Breast epithelium (tissue), 4 donors: Measurements from ENCODE around the gene CYBC1. TPM values are rescaled to one million over a fixed set of nuclear protein-coding genes. Genes with fewer than 3 reads are reported as not detected.

ENCODE experiments used
- DNase-seq, 2 donors: peaks; one replicate each; pipeline ENCODE4 v3.0.0-alpha.2; 2019; ENCODE audit warnings: low spot score in 2 of 2
- H3K27ac ChIP-seq, 2 donors: fragments of 200-600 bp; sonication (generic) in 1 of 2; one replicate each; pipeline ENCODE4 v1.5.1; 2016 to 2019; ENCODE audit warnings: mild to moderate bottlenecking in 1 of 2
- H3K27me3 ChIP-seq, 2 donors: fragments of 200-600 bp; sonication (generic) in 1 of 2; one replicate each; pipeline versions ENCODE4 v1.5.1 to v1.6.0; 2017 to 2019; ENCODE audit warnings: control low read depth in 1 of 2, mild to moderate bottlenecking in 1 of 2
- H3K36me3 ChIP-seq: fragments of 200-600 bp; one replicate; pipeline ENCODE4 v1.5.1; 2019
- H3K4me1 ChIP-seq, 2 donors: fragments of 200-600 bp; sonication (generic); one replicate each; pipeline ENCODE4 v1.5.1; 2016 to 2019; ENCODE audit warnings: control low read depth in 1 of 2
- H3K4me3 ChIP-seq, 3 donors: fragments of 200-600 bp; sonication (generic); 1 replicate in 2 of 3; 2 replicates in 1 of 3; pipeline ENCODE4 v1.5.1; 2016 to 2019; ENCODE audit warnings: mild to moderate bottlenecking in 3 of 3, moderate library complexity in 2 of 3
- H3K9me3 ChIP-seq, 2 donors: fragments of 200-600 bp; sonication (generic) in 1 of 2; one replicate each; pipeline ENCODE4 v1.5.1; 2016 to 2019; ENCODE audit warnings: control low read depth in 1 of 2
- POLR2A ChIP-seq: fragments of 450-650 bp; IDR thresholded peaks from one replicate; pipeline ENCODE4 v1.6.1; 2016; ENCODE audit warnings: antibody characterized with exemption, mild to moderate bottlenecking, moderate library complexity
- POLR2AphosphoS5 ChIP-seq, 3 donors: sonication (generic); formaldehyde crosslinking; IDR thresholded peaks; one replicate each; pipeline ENCODE4 v1.6.1; 2017; ENCODE audit warnings: antibody characterized with exemption in 3 of 3
- intact Hi-C: fragments of 100-400 bp; cut with DNase I; formaldehyde crosslinking; loops from one replicate; pipeline ENCODE4 v1.15.1; 2023; ENCODE audit warnings: low total_unique reads
- total RNA-seq, 3 donors: library from RNA; depleted of rRNA; stranded (reverse); fragments of >200 nt; gene quantifications; one replicate each; pipeline ENCODE4 v1.1.0, GENCODE V29; 2016
- TF ChIP-seq, protein P1 (sequence below), 3 donors: fragments of 450-650 bp; IDR thresholded peaks; one replicate each; pipeline ENCODE4 v1.5.1; 2016 to 2017; ENCODE audit warnings: antibody characterized with exemption in 3 of 3, mild to moderate bottlenecking in 3 of 3, moderate library complexity in 3 of 3

The CYBC1 gene
- total RNA-seq, 3 donors from 2014 or later, result 54.7 to 71.4 (median 61.9) TPM

DNA sequence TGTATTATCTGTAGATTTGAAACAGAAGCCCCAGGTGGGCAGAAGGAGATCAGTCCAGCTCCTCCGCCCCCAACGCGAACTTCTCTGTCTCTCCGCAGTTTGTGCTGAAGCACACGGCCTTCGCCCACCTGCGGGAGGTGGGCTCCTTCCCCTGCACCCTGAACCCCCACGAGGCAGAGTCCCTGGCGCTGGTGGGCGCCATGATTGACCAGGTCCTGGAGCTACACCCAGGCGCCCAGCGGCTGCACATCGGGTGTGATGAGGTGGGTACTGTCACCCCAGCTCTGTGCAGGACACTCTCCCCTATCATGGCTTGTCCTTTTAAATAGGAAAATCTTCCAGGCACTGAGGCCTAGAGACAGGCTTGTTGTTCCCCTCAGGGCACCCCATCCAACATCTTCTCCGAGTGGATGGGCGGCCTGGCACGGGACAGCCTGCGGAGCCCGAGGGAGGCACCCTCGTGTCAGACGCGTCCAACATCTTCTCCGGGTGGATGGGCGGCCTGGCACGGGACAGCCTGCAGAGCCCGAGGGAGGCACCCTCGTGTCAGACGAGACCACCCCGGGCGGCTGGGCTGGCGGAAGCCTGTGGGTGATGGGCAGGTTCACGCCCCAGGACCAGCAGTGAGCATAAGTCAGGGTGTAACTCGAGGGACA is 16.9 kb downstream of the CYBC1 start:
- H3K4me3 ChIP-seq, result no peak overlapping the region
- intact Hi-C loops, result no loop called here
- no peaks in the 10 kb centered on the region for H3K27me3 ChIP-seq
- no peaks in the 10 kb centered on the region for H3K9me3 ChIP-seq
- no peak overlapping the region for H3K27ac ChIP-seq
- no peaks in the 10 kb centered on the region for H3K36me3 ChIP-seq
- no peak for DNase-seq
- no peaks in the 10 kb centered on the region for H3K4me1 ChIP-seq
- TF ChIP-seq POLR2AphosphoS5 (IDR thresholded peaks at IDR 0.05) (no peak), POLR2A (no peak)
- TF ChIP-seq, protein P1, sequence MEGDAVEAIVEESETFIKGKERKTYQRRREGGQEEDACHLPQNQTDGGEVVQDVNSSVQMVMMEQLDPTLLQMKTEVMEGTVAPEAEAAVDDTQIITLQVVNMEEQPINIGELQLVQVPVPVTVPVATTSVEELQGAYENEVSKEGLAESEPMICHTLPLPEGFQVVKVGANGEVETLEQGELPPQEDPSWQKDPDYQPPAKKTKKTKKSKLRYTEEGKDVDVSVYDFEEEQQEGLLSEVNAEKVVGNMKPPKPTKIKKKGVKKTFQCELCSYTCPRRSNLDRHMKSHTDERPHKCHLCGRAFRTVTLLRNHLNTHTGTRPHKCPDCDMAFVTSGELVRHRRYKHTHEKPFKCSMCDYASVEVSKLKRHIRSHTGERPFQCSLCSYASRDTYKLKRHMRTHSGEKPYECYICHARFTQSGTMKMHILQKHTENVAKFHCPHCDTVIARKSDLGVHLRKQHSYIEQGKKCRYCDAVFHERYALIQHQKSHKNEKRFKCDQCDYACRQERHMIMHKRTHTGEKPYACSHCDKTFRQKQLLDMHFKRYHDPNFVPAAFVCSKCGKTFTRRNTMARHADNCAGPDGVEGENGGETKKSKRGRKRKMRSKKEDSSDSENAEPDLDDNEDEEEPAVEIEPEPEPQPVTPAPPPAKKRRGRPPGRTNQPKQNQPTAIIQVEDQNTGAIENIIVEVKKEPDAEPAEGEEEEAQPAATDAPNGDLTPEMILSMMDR (IDR thresholded peaks at IDR 0.05), result no peak

DNA sequence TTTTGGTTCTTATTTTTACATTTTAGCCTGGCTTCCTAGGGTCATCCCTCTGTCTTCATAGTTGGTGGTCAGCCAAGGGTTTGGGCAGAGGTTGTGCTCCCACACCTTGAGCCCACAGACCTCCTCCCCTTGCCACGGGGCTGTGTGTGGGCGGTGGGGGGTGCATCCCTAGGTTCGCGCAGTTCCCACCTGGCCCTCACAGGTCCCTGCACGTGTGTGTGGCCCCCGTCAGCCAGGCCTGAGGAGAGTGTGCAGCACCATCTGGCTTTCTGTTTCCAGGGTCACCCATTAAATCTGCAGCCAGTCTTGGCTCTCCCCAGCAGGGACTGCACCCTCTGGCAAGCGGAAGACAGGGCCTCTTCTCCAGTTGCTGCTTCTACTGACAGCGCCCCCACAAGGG is 18.5 kb downstream of the CYBC1 start:
- DNase-seq, result no peak
- intact Hi-C loops, result no loop called here
- Histone ChIP-seq H3K9me3 (no peaks in the 10 kb centered on the region), H3K4me1 (no peaks in the 10 kb centered on the region), H3K36me3 (no peaks in the 10 kb centered on the region), H3K4me3 (no peak overlapping the region), H3K27me3 (no peaks in the 10 kb centered on the region), H3K27ac (no peak overlapping the region)
- TF ChIP-seq POLR2A, result no peak
- no peak for TF ChIP-seq POLR2AphosphoS5 (IDR thresholded peaks at IDR 0.05)
- TF ChIP-seq, protein P1 (IDR thresholded peaks at IDR 0.05), result no peak

DNA sequence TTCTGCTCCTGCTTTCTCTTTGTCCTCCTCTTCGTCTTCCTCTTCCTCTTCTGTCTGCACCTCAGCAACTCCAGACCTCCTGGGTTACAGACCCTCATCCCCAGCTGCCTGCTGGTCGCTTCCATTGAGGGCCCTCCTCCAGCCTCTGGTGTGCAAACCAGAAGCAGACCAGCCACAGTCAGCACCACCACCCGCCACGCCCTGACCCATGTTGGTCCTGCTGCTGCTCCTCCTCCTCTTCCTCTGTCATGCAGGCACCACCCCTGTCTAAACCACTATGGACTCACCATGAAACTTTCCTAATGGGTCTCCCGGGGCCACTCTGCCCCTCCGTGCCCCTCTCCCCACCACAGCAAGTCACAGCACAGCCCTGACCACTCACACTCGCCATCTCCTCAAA is 20.7 kb downstream of the CYBC1 start:
- DNase-seq, result no peak
- intact Hi-C loops, result no loop called here
- Histone ChIP-seq H3K9me3 (no peaks in the 10 kb centered on the region), H3K27me3 (no peaks in the 10 kb centered on the region), H3K36me3 (no peaks in the 10 kb centered on the region), H3K27ac (no peak overlapping the region), H3K4me3 (no peak overlapping the region), H3K4me1 (no peaks in the 10 kb centered on the region)
- TF ChIP-seq, protein P1 (IDR thresholded peaks at IDR 0.05), result no peak
- TF ChIP-seq POLR2AphosphoS5 (IDR thresholded peaks at IDR 0.05) (no peak), POLR2A (no peak)

DNA sequence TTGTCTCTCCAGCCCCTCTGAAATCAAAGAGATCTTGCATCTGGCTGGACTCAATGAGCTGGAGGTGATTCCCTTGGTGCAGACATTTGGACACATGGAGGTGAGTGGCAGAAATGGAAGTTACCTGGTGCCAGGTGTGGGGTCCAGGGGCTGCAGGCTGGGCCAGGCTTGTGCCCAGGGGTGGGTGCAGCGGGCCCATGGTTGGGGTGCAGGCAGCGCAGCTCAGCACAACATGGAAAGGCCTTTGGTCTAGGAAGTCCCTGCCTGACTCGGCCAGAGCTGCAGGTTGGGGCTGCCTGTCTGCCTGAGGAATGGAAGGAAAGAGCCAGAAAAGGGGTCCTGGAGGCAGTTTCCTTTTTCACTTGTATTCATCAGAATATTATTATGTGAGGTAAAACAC is 22.0 kb downstream of the CYBC1 start:
- H3K9me3 ChIP-seq, result no peaks in the 10 kb centered on the region

DNA sequence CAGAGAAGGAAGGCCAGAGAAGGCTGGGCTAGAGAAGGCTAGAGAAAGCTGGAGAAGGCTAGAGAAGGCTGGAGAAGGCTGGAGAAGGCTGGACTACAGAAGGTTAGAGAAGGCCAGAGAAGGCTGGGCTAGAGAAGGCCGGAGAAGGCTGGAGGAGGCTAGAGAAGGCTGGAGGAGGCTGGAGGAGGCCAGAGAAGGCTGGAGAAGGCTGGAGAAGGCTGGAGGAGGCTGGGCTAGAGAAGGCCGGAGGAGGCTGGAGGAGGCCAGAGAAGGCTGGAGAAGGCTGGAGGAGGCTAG is 25.7 kb downstream of the CYBC1 start:
- intact Hi-C loops, result no loop called here
- no peak overlapping the region for H3K27ac ChIP-seq
- H3K4me3 ChIP-seq, result peak overlapping the region in 1 of 3 donors; percentile 30
- H3K36me3 ChIP-seq, result no peaks in the 10 kb centered on the region
- no peak for DNase-seq
- no peaks in the 10 kb centered on the region for H3K4me1 ChIP-seq
- TF ChIP-seq POLR2A, result no peak
- TF ChIP-seq, protein P1 (IDR thresholded peaks at IDR 0.05), result no peak
- TF ChIP-seq POLR2AphosphoS5 (IDR thresholded peaks at IDR 0.05), result no peak
- no peaks in the 10 kb centered on the region for H3K27me3 ChIP-seq
- H3K9me3 ChIP-seq, result peaks cover 6 to 8% of the 10 kb centered on the region in 2 donors

More for the DNA sequence above, 22.0 kb downstream of the CYBC1 start:
- H3K27ac ChIP-seq, result no peak overlapping the region
- no peak for TF ChIP-seq POLR2AphosphoS5 (IDR thresholded peaks at IDR 0.05)
- no peak for TF ChIP-seq POLR2A
- TF ChIP-seq, protein P1 (IDR thresholded peaks at IDR 0.05), result no peak
- no peaks in the 10 kb centered on the region for H3K36me3 ChIP-seq
- no peaks in the 10 kb centered on the region for H3K27me3 ChIP-seq
- no peak for DNase-seq
- no peaks in the 10 kb centered on the region for H3K4me1 ChIP-seq
- intact Hi-C loops, result no loop called here
- H3K4me3 ChIP-seq, result no peak overlapping the region
